HG02610 (cell line): ENCODE data around the gene NARS2.
A peak's percentile ranks its signal among the peaks of the same experiment; 100 is the strongest.

Experiments used
- ATAC-seq: cut with Tn5 transposase; IDR thresholded peaks from one replicate; pipeline ENCODE4 v1.9.1; 2021; ENCODE audit warnings: mild to moderate bottlenecking, moderate library complexity; ENCODE audit not compliant: unreplicated experiment

NARS2 gene

DNA sequence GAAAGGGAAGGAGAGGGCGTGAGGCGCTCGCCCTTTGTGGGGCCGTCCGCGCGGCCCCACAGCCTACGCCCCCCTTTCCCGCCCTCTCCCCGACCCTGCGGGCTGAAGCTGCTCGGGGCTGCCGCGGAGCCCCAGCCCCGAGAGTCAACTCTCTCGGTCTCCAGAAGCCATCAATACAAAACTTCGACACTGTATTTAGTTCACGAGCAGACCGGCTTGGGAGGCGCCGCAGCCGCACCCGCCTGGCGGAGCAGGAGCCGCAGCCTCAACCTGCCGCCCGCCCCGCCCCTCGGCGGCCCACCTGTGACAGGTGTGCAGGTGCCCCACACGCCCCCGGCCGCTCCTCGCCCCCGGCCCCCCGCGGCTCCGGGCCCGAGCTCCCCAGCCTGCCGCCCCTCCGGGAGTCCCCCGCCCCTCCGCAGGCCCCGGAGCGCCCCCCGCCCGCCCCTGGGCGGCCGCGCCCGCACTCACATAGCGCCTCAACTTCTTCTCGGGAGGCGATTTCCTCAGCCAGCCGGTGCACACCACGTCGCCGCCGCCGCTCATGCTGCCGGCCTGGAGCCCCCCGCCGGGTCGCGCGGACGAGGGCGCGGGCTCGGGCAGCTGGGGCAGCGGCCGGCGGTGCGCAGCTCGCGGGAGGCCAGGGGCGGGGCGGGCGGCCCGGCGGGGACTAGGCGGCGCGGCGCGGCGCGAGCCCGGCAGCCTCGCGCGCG is 157.3 kb downstream of the NARS2 start, which contains the start of gene GAB2:
TSS of gene GAB2 (minus strand) at position 646 of the 713 bp plus-strand sequence. CDS start at position 546, 100 bp downstream.
- ATAC-seq = peak; percentile 2

- peak; percentile 44 for ATAC-seq
Measured at GRCh38 chr11:78416285-78417174, 158.1 kb downstream of the NARS2 start.

GRCh38 chr11:78415338-78415737 is 159.3 kb downstream of the NARS2 start:
- ATAC-seq = peak; percentile 31

DNA sequence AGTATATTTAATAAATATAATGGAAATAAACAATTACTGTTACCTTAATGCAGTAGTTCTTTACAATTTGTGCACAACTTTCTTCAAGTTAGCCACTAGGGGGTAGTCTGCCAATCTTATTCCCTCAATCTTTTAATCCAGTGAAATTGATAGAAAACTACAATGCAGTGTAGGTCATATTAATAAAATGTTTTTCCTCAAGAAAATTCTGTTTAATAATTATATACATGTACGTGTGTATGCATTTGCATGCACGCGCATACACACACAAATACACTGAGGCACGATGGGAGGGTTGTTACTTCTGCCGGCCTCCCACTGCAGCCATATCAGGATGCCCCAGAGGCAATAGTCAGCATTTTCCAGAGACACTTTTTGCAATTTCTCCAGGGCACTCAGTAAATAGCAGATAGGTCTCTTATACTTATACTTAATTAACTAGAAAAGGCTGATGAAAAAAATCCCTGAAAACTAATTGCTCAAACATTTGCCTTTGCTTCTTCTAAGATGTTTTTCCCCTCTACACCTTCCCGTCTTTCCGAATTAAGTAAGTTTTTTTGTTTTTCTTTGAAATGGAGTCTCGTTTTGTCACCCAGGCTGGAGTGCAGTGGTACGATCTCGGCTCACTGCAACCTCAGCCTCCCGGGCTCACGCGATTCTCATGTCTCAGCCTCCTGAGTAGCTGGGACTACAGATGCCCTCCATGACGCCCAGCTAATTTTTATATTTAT is 160.2 kb downstream of the NARS2 start:
- no peak for ATAC-seq

DNA sequence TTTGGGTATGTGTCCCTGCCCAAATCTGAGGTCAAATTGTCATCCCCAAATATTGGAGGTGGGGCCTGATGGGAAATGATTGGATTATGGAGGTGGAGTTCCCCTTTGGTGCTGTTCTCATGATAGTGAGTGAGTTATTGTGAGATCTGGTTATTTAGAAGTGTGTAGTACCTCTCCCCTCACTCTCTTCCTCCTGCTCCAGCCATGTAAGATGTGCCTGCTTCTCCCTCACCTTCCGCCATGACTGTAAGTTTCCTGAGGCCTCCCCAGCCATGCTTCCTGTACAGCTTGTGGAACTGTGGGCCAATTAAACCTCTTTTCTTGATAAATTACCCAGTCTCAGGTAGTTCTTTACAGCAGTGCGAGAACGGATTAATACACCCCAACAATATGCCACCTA is 166.0 kb downstream of the NARS2 start:
- no peak for ATAC-seq

DNA sequence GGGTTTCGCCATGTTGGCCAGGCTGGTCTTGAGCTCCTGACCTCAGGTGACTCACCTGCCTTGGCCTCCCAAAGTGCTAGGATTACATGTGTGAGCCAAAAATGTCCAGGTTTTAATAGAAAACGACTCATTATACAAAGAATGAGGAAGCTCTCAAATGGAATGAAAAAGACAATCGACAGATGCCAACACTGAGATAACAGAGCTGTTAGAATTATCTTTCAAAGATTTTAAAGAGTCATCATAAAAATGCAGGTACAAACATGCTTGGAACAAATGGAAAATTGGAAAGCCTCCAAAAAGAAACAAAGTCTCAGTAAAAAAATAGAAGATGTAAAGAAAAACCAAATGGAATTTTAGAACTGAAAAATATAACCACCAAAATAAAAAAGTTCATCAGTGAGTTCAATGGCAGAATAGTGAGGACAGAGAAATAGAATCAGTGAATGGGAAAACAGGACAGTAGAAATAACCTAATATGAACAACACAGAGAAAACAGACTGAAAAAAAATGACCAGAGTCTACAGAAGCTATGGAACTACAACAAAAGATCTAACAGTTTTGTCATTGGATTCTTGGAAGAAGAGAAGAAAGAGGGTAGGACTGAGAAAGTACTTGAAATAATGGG is 168.0 kb downstream of the NARS2 start:
- ATAC-seq = no peak

DNA sequence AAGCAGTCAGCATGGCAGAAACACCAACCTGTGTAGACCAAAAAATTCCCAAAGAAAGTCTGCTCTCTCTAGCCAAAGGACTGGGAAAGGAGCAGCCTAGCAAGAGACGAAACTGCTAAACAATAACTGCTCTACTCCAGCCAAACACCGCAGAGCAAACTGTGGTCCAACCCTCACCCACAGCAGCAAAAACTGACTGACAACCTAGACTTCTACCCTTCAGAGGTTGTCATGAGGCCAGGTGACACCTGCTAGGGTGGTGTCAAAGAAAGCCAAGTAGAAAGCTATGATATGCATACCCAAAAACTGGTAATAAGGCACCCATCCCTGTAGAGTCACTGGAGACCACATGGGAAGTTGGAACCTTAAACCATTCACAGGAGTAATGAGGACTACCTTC is 168.9 kb downstream of the NARS2 start:
- no peak for ATAC-seq

- ATAC-seq = no peak
Measured at GRCh38 chr11:78403781-78404180, 170.9 kb downstream of the NARS2 start.

GRCh38 chr11:78402847-78403246 is 171.8 kb downstream of the NARS2 start:
- ATAC-seq = no peak

GRCh38 chr11:78400702-78401101 is 174.0 kb downstream of the NARS2 start:
- no peak for ATAC-seq

GRCh38 chr11:78400116-78400515 is 174.5 kb downstream of the NARS2 start:
- no peak for ATAC-seq

- no peak for ATAC-seq
Measured at GRCh38 chr11:78399136-78399535, 175.5 kb downstream of the NARS2 start.

GRCh38 chr11:78398715-78399114 is 175.9 kb downstream of the NARS2 start:
- no peak for ATAC-seq

DNA sequence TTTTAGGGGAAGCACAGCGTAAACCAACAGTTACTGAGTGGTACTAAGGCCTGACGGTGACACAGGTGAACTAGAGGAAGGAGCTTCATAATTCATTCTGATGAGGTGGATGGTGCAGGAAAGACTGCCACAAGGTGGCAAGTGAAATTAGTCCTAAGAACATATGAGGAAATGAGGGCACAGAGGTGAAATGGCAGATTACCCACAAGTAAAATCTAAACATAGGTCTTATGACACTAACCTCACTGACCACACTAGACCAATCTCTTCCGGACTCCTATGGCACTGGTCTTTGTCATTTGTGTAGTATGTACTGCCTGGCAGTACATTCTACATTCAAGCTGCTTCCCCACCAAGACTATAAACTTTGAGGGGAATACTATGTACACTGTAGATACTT is 177.3 kb downstream of the NARS2 start:
- peak; percentile 88 for ATAC-seq

- ATAC-seq = no peak
Measured at GRCh38 chr11:78395597-78395996, 179.1 kb downstream of the NARS2 start.

DNA sequence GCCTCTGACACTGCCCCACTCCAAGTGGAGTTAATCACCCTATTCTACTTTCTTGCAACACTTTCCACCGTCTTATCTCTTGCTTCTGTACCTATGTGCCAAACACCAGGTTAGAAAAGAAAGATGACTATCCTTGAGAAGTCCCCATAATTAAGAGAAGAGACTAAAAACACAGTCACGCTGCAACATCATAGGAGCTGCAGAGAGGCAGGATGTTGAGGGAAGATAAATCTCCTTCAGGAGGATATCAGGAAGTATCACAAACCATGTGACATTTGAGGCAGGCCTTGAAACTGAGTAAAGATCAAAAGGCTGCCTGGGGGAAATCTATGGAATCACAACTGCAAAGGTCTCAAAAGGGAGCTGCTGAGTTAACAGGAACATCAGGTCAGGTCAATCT is 181.8 kb downstream of the NARS2 start:
- no peak for ATAC-seq

DNA sequence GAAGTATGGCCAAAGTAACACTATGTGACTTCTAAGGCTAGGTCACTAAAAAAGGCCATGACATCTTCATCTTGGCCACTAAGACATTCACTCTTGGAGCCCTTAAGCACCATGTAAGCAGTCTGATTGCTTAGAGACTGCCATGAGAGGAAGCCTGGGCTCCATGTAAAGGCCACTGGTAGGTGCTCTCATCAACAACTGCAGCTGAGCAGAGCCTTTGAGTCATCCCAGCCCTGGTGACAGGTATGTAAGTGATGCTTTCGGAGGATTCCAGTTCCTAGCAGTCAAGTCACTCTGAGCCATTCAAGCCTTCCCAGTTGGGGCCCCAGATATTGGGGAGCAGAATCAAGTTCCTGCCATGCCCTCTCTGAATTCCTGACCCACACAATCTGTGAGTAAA is 183.2 kb downstream of the NARS2 start:
- no peak for ATAC-seq

GRCh38 chr11:78390809-78391208 is 183.9 kb downstream of the NARS2 start:
- no peak for ATAC-seq

DNA sequence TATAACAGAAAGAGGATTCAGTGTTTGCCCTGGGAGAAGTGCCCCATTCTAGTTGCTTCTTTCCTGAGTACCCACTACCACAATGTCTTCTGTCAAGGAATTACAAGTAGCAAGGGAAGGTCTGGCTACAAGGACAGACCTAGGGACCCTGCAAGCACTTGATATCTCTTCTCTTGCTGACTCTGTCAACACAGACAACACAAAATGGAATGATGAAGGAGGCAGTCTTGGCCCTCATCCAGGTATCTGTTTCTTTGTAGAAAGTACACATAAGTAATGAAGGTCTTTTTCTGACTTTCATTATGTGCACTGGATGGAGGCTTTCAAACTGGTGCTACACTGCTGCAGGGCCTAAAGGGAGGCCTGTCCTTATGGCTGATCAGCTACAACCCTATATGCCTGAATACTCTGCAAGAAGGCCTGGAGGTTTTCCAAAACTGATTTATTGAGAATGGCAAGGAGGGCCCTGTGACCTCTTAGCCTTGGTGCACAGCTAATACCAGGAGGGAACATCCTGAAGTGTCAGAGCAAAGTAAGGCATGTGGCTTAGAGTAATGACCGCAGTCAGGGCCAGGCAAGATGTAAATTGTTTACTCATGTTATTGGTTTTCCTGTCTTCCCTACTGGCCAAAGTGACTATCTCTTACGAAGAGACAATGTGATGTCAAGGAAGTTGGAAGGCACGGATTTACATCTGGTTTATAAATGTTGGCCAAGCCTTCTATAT is 188.3 kb downstream of the NARS2 start:
- ATAC-seq = no peak
